Activated naive CD4-positive, alpha-beta T cell treated with Interleukin-2 at 50 U/mL for 16 hours (primary cell): ENCODE results near the gene PDE4DIP.
"Not testable (repeated sequence)": the region's sequence is repeated elsewhere in the genome, so short reads cannot be mapped to it uniquely, and the experiment has no call there.

ENCODE experiments used
- DNase-seq: peaks from one replicate; pipeline ENCODE4 v3.0.0-alpha.2; 2020

The PDE4DIP gene

GRCh38 chr1:148844220-148844619, at the start of gene PDE4DIP:
TSS of gene PDE4DIP (plus strand) at chr1:148844428. CDS start at chr1:148844775, 347 bp downstream.
- DNase-seq = peak; percentile 59

GRCh38 chr1:148808268-148808928, 35.8 kb upstream of the PDE4DIP start:
- not testable (repeated sequence) for DNase-seq

- DNase-seq = not testable (repeated sequence)
Observed at GRCh38 chr1:148808929-148809283, 35.3 kb upstream of the PDE4DIP start.

DNA sequence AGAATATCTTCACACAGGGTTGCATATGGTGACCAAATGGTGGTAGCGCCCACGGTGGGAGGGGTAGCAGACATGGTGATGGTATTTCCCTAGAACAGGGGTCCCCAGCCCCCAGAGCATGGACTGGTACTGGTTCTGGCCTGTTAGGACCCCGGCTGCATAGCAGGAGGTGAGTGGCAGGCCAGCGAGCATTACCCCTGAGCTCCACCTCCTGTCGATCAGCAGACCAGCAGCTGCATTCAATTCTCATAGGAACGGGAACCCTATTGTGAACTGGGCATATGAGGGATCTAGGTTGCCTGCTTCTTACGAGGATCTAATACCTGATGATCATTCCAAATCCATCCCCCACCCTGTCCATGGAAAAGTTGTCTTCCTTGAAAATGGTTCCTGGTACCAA, 22.0 kb upstream of the PDE4DIP start:
- not testable (repeated sequence) for DNase-seq

- DNase-seq = not testable (repeated sequence)
Observed at GRCh38 chr1:148823822-148824221, 20.4 kb upstream of the PDE4DIP start.

- not testable (repeated sequence) for DNase-seq
Observed at GRCh38 chr1:148825029-148825428, 19.2 kb upstream of the PDE4DIP start.

DNA sequence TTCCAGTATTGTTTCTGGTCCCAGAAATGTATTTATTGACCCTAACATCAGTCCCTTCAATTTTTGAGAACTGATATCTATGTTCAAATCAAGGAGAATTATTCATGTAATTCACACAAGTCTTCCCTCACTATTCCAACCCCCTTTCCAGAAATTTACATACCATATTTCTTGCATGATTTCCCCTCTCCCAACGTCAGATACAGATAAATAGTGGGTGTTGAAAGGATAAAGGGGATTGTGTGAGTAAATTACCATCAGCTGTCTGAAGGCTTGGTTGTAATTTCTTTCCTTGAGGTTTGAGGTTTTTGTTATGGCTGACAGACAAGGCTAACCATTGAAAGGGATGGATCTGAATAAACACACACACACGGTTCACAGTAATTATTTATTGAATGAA, 15.7 kb upstream of the PDE4DIP start:
- not testable (repeated sequence) for DNase-seq

GRCh38 chr1:148828962-148829361, 15.3 kb upstream of the PDE4DIP start:
- not testable (repeated sequence) for DNase-seq

GRCh38 chr1:148829365-148829764, 14.9 kb upstream of the PDE4DIP start:
- DNase-seq = not testable (repeated sequence)

DNA sequence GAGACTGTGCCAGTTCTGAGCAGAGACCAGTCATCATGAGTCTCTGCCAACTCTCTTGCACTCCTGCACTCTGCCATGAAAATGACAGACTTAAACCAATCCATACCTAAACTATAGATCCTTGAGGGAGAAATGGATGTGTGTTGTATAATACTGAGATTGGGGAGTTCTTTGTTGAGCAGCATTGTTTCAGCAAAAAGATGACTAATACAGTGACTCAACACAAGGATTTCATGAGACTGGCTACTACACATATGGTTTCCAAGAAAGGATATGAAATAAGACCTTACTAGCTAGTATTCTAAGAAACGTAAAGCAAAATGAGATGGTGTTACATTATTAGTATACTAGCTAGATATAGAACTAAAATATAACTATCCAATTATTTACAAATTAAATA, 3.0 kb upstream of the PDE4DIP start:
- not testable (repeated sequence) for DNase-seq

- DNase-seq = not testable (repeated sequence)
Observed at GRCh38 chr1:148844651-148845050, 423 bp downstream of the PDE4DIP start.

- DNase-seq = not testable (repeated sequence)
Observed at GRCh38 chr1:148845068-148845467, 840 bp downstream of the PDE4DIP start.

DNA sequence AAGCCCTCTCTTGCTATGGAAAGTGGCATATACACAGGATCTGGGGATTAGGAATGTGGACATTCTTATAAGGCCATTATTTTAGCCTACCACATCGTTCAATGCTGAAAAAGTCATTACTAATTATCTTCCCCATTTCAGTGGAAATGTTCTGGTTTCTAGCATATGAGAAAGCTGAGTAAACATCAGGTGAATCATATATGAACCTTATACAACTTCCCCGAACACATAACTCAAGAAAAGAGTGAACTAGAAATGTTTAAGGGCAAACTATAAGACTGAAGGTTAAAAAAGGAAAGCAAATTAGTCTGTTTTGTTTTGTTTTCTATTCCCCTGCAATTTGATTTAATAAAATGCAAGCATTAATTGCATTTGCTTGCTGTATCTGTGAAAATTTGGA, 6.1 kb downstream of the PDE4DIP start:
- DNase-seq = not testable (repeated sequence)

GRCh38 chr1:148850840-148851239, 6.6 kb downstream of the PDE4DIP start:
- DNase-seq = not testable (repeated sequence)

DNA sequence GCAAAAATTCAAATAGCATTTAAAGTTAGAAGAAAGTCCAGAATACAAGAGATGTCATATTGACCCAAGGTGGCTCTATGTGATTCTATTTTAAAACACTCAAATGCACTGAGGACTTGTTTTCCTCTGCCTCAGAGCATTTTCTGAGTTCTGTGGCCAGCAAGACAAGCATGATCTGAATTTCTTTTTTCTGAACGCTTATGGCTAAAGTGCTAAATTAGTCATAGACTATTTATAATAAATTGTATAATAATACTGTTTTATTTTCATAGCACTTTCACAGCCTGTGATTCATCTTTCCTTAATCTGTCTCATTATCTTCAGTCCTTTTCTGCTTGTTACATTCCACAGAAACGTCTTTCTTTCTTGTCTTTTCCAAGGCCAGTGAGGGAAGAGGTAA, 7.5 kb downstream of the PDE4DIP start:
- DNase-seq = not testable (repeated sequence)

DNA sequence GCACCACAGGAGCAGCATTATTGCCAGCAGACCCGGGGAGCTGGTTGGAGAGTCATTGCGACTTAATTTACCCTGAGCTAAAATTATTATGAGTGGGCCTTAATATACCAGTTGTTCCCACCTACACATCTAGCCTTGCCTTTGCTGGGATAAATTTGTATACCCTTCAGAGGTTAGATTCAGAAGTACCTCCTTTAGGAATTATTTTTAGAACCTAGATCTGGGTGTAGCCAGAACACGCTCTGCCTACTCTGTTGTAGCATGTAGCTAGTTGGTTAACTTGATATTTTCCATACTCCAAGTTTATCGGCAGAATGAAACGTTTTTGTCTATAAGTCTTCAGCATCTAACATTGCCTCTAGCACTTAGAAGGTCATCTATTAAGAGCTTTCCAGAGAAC, 9.1 kb downstream of the PDE4DIP start:
- not testable (repeated sequence) for DNase-seq

DNA sequence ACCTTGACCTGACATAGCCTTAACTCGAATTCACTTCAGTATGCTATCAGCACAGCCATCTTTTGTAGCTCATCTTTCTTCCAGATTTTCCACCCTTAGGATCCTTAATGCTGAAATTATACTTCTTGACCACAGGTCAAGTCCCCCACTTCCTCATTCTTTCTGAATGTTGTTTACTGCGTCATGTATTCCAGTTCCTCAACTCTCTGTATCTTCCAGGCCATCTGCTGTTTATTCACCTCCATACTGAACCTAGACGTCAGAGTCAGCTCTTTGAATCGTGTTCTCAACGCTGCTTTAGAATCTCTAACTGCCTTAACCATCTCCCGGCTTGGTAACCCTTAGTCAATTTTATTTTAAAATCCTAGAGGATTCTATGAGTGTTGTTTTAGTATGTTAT, 9.8 kb downstream of the PDE4DIP start:
- not testable (repeated sequence) for DNase-seq

- DNase-seq = not testable (repeated sequence)
Observed at GRCh38 chr1:148855367-148855766, 11.1 kb downstream of the PDE4DIP start.

DNA sequence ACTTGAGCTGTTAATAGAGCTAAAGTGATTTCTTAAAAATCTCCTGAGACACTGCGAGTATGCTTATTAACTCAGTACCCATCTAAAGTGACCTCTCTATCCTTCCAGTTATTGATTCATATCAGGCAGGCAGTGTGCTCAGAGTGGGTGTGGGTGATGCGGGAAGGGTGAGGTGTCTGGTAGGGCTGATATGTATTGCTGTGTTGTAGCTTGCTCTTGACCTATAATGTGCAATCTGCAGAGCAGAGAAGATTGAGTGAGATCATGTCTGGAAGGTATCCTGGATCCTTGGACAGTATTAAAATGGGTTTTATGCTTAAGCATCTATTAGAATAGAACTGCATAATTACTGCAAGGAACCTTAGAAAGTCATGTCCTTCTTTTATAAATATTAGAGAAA, 15.8 kb downstream of the PDE4DIP start:
- not testable (repeated sequence) for DNase-seq

GRCh38 chr1:148860579-148861259, 16.5 kb downstream of the PDE4DIP start:
- not testable (repeated sequence) for DNase-seq

- not testable (repeated sequence) for DNase-seq
Observed at GRCh38 chr1:148862590-148862989, 18.4 kb downstream of the PDE4DIP start.

GRCh38 chr1:148868924-148869633, 24.9 kb downstream of the PDE4DIP start:
- not testable (repeated sequence) for DNase-seq

- not testable (repeated sequence) for DNase-seq
Observed at GRCh38 chr1:148869634-148869961, 25.4 kb downstream of the PDE4DIP start.
